ENCODE results near the gene FZD2.
A peak's percentile ranks its signal among the peaks of the same experiment; 100 is the strongest.
"Not testable (repeated sequence)": the region's sequence is repeated elsewhere in the genome, so short reads cannot be mapped to it uniquely, and the experiment has no call there.

Gene FZD2

DNA sequence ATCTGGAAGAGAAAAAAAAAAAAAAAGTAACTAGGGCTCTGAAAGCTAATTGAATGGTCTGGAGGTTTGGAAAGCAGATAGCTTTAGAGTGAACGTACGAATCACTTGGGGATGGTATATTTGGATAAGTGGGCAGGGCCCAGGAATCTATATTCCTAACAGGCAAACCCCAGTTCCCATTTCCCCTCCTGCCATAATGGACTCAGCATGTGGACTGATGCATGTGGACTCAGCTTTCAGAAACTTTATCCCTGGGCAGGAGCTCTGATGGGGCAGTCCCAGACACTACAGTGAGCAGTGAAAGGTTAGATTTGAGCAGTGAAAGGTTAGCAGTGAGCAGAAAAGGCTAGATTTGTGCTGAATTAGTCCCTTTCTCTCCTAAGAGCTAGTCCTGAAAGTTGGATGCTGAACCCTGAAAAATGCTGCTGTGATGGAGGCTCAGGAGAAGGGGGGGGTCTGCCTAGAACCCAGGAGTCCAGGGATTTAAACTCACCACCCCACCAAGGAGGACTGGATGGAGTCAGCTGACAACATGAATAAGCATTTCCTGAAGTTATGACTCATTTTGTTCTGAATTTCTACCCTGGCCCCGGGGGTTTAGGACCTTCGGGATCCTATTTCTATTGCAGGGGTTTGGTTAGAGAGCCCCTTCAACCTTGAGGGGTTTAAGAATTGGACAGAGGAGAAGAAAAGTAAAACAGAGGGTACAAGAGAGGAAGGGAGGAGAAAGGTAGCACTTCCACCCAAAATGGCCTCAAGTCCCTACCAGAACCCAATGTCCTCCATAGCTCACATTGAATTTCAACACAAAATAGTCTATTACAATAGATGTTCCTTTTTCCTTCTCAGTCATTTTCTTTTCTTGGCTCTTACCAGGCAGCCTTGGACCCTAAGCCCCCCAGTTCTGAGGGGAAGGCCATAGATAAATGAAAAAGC, 10.3 kb upstream of the FZD2 start:
- DNase-seq: peak in 1 of 2 donors; percentile 27

DNA sequence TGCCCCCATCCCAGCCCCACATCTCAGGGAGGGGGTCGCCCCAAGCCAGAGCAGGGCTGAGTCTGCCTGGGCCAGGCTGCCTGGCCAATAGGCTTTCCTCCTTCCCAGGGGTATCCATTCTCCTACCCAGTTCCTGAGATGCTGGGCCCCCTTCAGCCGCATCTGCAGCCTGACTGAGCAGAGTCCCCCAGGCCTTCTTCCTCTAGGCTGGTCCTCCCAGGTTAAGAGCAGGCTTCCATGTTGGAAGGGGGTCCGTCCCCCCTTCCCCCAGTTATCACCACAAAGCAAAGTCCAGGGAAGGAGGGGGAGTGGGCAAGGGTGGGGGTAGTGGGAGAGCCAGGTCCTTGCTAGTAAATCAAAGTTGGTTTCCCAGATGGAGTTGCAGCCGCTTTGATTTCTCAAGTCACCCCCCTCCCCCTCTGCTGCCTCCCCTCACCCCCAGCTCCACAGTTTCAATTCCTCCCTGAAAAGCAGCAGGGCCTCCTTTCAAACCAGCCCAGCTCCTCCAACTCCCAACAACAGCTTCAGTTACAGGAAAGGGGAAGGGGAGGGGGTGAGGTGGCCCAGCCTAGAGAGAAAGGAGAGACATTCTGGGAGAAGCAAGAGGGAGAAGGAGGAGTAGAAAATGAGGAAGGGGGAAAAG, 9.5 kb upstream of the FZD2 start:
- peak; percentile 24 to 27 for DNase-seq

DNA sequence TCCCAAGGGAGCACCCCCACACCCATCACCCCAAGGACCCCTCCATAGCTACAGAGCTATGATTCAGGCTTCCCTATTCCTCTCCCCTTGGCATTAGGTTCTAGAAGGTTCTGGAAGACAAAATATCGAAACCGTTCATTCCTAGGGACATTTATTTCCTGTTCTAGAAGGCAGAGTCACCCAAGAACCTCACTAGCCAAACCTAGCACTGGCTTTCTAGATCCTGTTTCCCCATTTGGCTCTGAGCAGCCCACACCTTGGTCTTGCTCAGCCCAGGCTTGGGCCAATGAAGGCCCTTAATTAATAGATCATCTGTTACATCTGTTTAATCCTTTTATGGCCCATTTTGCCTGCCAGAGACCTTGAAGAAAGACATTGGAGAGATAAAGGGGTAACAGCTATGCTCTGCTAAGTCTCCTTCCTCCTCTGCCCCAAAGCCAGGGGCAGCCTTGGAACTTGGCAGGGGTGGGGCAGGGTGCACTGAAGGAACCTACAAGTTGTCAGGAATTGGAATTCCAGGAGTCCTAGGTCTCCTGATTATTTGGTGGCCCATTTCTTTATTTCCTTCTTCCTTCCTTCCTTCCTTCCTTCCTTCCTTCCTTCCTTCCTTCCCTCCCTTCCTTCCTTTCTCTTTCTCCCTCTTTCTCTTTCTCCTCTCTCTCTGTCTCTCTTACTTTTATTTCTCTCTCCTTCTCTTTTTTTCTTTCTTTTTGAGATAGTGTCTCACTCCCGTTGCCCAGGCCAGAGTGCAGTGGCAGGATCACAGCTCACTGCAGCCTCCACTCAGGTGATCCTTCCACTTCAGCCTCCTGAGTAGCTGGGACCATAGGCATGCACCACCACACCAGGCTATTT, 8.7 kb upstream of the FZD2 start:
- peak; percentile 53 to 62 for DNase-seq

DNA sequence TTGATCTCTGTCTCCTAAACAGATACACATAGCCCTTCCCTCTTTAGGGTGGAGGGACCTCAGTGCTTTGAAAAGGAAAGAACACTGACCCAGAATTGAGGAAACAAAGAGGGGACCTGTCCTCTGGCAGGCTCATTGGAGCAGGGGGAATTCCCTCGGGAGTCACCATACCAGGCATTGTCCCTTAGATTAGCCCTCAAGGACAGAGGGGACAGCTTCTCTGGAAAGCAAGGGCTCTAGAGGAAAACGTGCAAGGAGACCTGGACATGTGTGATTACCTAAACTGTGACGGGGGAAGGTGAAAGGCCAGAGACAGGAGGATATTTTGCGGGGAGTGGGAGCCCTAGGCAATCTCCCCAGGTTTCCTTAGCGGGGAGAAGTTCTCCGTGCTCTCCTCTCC, 7.6 kb upstream of the FZD2 start:
- no peak for DNase-seq

DNA sequence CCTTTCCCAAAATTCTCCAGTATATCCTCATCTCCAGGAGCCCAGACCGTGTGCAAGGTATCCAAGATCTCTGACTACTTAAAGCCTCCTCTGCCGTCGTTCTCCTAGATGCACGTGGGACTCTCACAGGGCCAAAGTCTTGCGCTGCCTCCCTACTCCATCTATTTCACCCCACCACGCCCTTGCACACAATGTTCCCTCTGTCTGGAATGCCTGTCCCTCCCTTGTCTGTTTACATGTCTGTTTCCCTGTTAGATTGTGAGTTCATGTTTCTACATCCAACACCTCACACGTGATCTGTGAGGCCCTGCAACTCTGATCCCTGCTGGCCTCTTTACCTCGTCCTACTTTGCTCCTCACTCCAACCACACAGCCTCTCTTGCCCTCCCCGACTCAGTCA, 4.9 kb upstream of the FZD2 start:
- DNase-seq: no peak

DNA sequence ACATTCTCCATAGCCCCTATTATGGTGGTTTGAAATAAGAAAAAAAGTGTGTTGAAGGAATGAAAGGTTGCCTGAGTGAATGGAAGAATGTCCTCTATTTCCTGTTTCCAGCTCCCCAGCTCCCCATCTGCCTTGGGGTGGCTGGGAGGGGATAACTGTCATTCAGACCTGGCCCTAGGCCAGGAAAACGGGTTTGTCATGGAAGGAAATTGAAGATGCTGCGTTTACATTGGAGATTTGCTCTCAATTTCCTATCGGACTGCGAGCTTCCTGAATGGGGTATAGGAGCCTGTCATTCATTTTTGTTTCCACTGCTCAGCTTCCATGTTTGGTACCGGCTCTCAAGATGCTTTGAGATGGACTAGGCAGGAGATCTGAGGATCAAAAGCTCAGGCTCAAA, 2.2 kb upstream of the FZD2 start:
- no peak for DNase-seq

DNA sequence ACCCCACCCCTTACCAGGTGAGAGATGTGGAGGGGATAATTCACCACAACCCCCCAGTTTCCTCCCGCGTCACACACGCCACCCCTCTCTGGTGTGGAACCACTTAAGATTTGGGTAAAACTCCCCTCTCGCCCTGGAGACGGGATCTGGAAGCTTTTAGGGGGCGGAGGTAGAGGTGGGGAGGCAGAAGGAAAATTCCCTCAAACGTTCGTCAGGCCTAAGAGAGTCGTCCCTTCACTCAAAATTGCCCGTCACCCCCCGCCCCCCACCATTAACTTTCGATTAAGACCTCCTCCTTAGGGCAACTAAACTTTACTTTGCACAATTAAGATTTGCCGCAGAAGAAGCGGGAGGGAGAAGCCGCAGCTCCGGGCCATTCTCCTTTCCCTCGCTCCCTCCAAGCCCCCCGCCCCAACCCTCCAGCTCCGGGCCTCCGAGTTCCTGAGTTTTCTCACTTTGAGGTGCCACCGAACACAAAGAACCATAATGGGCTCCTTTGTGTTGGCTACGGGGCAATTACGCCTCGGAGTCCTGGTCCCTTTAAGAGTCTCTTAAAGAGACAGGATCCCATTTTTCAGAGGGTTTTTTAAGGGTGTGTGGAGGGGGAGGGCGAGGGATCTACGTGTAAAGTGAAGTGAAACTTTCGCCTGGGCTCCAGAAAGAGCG, 985 bp upstream of the FZD2 start:
- peak; percentile 40 to 44 for DNase-seq

DNA sequence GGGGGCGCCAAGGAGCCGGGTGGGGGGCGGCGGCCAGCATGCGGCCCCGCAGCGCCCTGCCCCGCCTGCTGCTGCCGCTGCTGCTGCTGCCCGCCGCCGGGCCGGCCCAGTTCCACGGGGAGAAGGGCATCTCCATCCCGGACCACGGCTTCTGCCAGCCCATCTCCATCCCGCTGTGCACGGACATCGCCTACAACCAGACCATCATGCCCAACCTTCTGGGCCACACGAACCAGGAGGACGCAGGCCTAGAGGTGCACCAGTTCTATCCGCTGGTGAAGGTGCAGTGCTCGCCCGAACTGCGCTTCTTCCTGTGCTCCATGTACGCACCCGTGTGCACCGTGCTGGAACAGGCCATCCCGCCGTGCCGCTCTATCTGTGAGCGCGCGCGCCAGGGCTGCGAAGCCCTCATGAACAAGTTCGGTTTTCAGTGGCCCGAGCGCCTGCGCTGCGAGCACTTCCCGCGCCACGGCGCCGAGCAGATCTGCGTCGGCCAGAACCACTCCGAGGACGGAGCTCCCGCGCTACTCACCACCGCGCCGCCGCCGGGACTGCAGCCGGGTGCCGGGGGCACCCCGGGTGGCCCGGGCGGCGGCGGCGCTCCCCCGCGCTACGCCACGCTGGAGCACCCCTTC, 484 bp downstream of the FZD2 start:
- peak; percentile 27 to 43 for DNase-seq

DNA sequence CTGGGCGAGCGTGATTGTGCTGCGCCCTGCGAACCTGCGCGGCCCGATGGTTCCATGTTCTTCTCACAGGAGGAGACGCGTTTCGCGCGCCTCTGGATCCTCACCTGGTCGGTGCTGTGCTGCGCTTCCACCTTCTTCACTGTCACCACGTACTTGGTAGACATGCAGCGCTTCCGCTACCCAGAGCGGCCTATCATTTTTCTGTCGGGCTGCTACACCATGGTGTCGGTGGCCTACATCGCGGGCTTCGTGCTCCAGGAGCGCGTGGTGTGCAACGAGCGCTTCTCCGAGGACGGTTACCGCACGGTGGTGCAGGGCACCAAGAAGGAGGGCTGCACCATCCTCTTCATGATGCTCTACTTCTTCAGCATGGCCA, 1.0 kb downstream of the FZD2 start:
- DNase-seq: no peak

DNA sequence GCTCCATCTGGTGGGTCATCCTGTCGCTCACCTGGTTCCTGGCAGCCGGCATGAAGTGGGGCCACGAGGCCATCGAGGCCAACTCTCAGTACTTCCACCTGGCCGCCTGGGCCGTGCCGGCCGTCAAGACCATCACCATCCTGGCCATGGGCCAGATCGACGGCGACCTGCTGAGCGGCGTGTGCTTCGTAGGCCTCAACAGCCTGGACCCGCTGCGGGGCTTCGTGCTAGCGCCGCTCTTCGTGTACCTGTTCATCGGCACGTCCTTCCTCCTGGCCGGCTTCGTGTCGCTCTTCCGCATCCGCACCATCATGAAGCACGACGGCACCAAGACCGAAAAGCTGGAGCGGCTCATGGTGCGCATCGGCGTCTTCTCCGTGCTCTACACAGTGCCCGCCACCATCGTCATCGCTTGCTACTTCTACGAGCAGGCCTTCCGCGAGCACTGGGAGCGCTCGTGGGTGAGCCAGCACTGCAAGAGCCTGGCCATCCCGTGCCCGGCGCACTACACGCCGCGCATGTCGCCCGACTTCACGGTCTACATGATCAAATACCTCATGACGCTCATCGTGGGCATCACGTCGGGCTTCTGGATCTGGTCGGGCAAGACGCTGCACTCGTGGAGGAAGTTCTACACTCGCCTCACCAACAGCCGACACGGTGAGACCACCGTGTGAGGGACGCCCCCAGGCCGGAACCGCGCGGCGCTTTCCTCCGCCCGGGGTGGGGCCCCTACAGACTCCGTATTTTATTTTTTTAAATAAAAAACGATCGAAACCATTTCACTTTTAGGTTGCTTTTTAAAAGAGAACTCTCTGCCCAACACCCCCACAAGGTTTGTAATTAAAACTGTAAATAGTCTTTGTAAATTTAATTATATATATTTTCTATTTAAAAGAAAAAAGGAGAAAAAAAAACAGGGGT, 1.7 kb downstream of the FZD2 start:
- DNase-seq: no peak

DNA sequence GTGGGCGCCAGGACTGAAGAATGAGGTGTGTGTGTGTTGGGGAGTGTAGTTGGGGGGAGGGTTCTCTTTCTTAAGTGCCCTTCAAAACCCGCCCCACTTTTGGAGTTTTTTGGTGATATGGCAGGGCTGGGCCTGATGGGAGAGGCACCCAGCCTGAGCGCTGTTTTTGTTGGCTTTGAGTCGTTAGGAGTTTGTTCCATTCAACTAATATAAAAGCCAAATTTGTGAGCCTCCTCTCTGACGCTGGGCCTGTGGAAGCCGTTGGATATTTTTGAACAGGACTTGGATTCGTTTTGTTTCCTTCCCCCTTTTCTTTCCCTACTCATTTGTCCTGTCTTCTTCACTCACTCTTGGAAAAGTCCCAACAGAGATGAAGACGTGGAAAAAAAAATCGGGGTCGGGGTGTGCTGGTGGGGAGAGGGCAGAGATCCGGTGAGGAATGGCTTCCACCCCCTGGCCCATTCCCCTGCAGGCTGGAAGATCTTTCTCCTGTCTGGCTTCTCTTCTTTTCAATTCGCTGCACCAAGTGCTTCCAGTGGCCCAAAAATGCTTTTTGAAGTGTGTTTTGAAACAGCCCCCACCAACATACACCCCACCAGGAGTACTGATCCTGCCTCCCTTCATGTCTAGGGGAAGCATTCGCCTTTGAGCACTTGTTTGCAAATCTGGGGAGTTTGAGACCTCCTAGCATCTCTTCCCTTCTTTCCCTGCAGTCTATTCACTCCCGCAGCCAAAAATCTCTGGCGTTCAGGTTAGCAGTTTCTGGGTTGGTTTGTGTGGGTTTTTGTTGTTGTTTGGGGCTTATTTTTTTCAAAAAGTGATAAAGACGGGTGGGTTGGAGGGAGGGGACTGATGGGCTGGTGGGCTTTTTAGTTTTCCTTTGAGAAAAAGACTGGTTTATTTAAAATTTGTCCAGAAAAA, 2.6 kb downstream of the FZD2 start:
- no peak for DNase-seq

DNA sequence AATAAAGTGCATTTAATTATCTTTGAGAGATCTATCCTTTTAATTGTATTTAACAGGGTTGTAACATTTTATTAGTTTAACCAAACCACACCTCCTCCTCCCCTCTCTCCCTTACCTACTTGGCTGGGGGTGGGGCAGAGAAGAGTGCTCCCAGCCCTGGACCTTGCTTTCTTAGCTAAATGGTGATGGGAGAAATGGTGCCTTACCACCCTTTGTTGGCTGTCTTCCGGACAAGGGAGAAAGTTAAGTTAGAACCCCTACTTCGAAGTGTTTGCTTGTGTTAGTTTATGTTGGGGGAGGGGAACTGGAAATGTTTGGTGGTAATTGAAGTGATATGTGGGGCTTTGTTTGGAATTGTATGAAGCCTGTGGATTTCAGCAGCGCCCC, 3.9 kb downstream of the FZD2 start:
- DNase-seq: no peak

DNA sequence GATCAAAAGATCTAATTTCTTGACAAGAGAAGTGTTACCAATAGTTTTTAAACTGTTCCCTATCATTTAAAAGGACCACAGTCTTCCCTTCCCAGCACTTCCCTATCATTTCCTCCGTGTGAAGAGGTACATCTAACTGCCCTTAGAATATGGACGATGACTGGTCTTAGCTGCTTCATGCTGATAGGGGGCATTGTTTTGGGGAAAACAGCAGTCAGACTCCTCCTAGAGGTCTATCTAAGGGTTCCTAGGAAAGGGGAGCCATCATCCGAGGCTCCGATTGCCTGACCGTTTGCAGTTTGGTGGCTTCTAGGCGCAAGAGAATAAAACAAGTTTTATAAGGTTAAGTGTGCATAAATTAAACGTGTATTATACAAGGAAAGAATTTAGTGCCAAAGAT, 7.1 kb downstream of the FZD2 start:
- no peak for DNase-seq

DNA sequence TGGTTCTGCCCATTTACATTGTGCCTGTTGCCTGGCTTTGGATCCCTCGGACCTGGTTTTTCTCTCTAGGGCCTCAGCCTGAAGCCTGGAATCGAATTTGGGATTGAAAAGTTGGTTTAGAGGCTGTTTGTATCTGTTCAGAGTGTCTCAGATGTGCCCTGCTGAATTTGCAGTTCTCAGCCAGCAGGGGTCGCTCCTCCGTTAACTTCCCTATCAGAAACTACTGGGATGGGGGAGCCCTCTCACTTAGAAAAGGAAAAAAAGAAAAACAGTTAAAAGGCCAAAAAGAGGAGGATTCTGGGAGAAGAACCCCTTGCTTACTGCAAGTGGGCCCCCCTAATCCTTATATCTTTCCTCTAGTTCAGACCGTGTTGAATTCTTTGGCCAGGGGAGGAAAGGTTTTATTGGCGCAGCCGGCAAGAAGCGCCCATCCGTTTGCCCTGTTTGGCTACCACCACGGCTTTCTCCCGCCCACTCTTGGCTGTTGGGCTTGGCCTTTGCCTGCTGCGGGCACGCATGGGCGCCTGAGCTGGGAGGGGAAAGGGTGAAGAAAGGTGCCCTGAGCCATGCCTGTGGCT, 8.7 kb downstream of the FZD2 start:
- no peak for DNase-seq

DNA sequence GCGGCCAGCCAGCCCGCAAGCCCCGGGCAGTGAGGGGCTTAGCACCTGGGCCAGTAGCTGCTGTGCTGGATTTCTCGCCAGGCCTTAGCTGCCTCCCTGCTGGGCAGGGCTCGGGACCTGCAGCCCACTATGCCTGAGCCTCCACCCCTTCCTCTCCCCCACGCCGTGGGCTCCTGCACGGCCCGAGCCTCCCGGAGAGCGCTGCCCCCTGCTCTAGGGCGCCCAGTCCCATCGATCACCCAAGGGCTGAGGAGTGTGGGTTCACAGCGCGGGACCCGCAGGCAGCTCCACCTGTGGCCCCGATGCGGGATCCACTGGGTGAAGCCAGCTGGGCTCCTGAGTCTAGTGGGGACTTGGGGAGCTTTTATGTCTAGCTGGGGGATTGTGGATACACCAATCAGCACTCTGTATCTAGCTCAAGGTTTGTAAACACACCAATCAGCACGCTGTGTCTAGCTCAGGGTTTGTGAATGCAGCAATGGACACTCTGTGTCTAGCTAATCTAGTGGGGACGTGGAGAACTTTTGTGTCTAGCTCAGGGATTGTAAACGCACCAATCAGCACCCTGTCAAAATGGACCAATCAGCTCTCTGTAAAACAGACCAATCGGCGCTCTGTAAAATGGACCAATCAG, 11.1 kb downstream of the FZD2 start:
- DNase-seq: not testable (repeated sequence)

DNA sequence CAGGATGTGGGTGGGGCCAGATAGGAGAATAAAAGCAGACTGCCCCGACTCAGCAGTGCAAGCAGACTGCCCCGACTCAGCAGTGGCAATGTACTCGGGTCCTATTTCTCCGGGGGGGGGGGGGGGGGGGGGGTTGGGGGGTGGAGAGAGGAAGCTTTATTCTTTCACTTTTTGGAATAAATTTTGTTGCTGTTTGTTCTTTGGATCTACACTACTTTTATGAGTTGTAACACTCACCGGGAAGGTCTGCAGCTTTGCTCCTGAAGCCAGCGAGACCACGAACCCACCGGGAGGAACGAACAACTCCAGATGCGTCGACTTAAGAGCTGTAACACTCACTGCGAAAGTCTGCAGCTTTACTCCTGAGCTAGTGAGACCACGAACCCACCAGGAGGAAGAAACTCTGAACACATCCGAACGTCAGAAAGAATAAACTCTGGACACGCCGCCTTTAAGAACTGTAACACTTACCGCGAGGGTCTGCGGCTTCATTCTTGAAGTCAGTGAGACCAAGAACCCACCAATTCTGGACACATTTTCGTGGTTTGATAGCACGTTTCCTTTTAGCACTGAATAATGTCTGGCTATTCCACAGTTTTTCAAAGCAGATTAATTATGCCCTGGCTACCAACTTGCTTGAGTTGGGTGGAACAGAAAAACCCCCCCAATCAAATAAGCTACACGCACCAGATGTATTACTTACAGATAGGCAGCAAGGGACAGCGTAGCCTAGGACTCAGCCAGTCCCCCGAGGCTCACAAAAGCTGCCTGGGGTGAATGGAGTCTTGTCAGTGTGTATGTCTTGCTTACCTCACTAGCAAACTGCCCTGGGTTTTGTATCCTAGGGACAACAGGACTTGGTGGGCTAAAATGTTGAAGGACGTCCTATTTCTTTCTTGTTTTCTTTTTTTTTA, 11.9 kb downstream of the FZD2 start:
- no peak for DNase-seq

DNA sequence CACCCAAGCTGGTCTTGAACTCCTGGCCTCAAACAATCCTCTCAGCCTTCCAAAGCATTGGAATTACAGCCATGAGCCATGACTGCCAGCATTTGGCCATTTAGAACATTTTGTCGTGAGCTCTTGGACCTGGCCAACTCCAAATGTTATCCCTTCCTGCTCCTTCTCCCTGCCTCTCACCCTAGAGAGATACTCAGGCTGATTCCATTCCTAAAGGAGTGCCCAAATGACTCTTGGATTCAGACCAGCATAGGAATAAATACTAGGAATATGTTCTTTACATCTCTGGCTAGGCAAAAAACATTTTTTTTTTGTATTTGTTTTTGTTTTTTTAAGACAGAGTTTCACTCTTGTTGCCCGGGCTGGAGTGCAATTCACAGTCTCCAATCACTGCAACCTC, 15.5 kb downstream of the FZD2 start:
- DNase-seq: no peak

DNA sequence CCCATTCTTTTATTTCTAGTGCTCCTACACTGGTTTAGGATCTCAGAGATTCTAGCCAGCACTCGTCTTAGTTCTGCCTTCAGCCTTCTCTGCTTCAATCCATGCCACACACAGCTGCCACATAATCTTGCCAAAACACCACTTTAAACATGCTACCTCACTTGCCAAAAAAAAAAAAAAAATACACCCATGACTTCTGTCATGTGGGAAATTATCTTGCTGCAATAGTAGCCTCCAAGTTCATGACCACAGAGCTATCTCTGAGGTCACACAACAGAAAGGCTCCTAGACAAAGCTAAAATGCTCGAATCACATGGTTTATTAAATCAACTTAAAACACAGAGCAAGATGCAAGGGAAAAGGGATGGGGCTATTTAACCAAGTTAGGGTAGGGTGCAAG, 18.1 kb downstream of the FZD2 start:
- DNase-seq: peak; percentile 31 to 51

All from inflammatory macrophage (primary cell).